Measurements from ENCODE around the gene SAMD3. TPM values are rescaled to one million over a fixed set of nuclear protein-coding genes. Genes with fewer than 3 reads are reported as not detected.
"Not testable (repeated sequence)": the region's sequence is repeated elsewhere in the genome, so short reads cannot be mapped to it uniquely, and the experiment has no call there.

Gene SAMD3
- total RNA-seq, 6 experiments from 2014 or later = 0.95 to 2.3 (median 1.4) TPM

DNA sequence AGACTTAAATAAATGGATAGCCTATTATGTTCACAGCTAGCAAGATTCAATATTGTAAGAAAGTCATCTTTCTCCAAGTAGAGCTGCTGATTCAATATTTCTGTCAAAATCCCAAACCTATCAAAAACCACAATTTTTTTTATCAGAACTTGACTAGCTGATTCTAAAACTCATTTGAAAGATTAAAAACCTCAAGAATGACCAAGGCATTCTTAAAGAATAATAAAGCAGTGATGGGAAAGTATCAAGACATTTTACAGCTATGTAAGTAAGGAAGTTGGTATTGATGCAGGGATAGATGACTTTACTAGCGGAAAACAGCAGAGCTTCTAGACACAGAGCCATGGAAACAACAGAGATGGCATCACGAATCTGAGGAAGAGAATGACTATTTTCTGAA lies 64.7 kb downstream of the SAMD3 start:
- no peak for DNase-seq
- peaks cover 10% of the 10 kb centered on the region for H3K9me3 Mint-ChIP-seq
- peaks cover 18% of the 10 kb centered on the region for H3K36me3 Mint-ChIP-seq (ENCODE audit: low read depth)
- no peaks in the 10 kb centered on the region for H3K27me3 Mint-ChIP-seq (ENCODE audit: insufficient read depth)
- H3K4me3 Mint-ChIP-seq = no peak overlapping the region
- no peaks in the 10 kb centered on the region for H3K4me1 Mint-ChIP-seq (ENCODE audit: low read depth)
- H3K27ac Mint-ChIP-seq = no peak overlapping the region
- TF ChIP-seq, protein P1, sequence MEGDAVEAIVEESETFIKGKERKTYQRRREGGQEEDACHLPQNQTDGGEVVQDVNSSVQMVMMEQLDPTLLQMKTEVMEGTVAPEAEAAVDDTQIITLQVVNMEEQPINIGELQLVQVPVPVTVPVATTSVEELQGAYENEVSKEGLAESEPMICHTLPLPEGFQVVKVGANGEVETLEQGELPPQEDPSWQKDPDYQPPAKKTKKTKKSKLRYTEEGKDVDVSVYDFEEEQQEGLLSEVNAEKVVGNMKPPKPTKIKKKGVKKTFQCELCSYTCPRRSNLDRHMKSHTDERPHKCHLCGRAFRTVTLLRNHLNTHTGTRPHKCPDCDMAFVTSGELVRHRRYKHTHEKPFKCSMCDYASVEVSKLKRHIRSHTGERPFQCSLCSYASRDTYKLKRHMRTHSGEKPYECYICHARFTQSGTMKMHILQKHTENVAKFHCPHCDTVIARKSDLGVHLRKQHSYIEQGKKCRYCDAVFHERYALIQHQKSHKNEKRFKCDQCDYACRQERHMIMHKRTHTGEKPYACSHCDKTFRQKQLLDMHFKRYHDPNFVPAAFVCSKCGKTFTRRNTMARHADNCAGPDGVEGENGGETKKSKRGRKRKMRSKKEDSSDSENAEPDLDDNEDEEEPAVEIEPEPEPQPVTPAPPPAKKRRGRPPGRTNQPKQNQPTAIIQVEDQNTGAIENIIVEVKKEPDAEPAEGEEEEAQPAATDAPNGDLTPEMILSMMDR (IDR thresholded peaks at IDR 0.05) = no peak

DNA sequence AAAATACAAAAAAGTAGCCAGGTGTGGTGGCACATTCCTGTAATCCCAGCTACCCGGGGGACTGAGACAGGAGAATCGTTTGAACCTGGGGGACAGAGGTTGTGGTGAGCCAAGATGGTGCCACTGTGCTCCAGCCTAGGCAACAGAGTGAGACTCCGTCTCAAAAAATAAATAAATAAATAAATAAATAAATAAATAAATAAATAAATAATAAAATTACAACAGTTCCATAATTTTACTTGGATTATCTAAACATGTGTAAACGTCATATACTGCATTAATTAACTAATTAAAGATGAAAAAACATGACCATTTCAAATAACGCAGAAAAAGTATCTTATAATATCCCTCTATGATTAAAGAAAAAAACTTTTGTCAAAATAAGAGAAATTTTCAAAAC lies 65.8 kb downstream of the SAMD3 start:
- H3K4me3 Mint-ChIP-seq = no peak overlapping the region
- H3K9me3 Mint-ChIP-seq = peaks cover 10% of the 10 kb centered on the region
- H3K27me3 Mint-ChIP-seq (ENCODE audit: insufficient read depth) = no peaks in the 10 kb centered on the region
- no peak for DNase-seq
- TF ChIP-seq, protein P1 (IDR thresholded peaks at IDR 0.05) = no peak
- H3K4me1 Mint-ChIP-seq (ENCODE audit: low read depth) = no peaks in the 10 kb centered on the region
- H3K27ac Mint-ChIP-seq = no peak overlapping the region
- peaks cover 18% of the 10 kb centered on the region for H3K36me3 Mint-ChIP-seq (ENCODE audit: low read depth)

DNA sequence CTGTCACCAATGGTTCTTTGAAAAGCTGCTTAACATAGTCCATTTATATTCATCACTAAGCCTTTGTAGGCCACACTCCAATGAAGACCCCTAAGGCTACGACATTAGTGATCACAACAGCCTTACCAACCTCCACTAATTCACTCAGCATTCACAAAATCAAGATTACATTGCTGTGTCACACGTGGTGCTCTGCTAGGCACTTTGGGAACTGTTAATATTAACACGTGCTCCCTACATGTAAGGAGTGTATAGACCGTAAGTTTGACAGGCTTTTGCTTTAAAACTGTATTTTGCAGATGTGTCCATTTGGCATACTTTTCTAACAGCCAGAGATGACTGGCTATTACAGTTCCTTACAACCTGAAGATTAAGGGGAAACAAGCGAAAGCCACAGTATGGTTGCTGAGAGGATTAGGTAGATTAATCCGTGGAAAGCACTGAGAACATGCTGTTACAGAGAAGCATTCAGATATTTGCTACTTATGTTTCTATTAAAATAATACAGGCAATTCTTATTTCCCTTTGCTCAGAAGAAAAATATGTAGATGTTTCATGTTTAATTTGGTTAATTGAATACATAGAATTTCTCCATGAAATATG lies 69.7 kb downstream of the SAMD3 start:
- no peak for DNase-seq
- no peaks in the 10 kb centered on the region for H3K27me3 Mint-ChIP-seq (ENCODE audit: insufficient read depth)
- no peaks in the 10 kb centered on the region for H3K4me1 Mint-ChIP-seq (ENCODE audit: low read depth)
- TF ChIP-seq, protein P1 (IDR thresholded peaks at IDR 0.05) = no peak
- no peak overlapping the region for H3K4me3 Mint-ChIP-seq
- no peaks in the 10 kb centered on the region for H3K9me3 Mint-ChIP-seq
- peaks cover 4% of the 10 kb centered on the region for H3K36me3 Mint-ChIP-seq (ENCODE audit: low read depth)
- H3K27ac Mint-ChIP-seq = no peak overlapping the region

DNA sequence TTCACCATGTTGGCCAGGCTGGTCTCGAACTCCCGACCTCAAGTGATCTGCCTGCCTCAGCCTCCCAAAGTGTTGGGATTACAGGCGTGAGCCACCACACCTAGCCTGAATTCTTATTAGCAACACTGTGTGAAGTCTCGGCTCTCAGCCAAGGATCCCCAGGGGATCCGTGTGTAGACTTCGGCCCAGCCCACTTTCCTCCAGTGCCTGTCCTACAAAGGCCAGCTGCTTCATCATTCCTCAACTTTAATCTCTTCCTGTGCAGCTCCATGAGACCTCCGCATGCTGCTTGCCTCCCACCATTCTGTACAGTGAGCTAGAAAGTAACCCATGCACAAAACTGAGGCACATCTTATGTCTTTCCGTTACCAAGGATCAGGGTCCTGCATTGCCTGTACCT lies 71.8 kb downstream of the SAMD3 start:
- no peak for DNase-seq
- Mint-ChIP-seq H3K27ac (no peak overlapping the region), H3K36me3 (ENCODE audit: low read depth) (peaks cover 4% of the 10 kb centered on the region), H3K27me3 (ENCODE audit: insufficient read depth) (no peaks in the 10 kb centered on the region), H3K4me3 (no peak overlapping the region), H3K9me3 (no peaks in the 10 kb centered on the region), H3K4me1 (ENCODE audit: low read depth) (no peaks in the 10 kb centered on the region)
- TF ChIP-seq, protein P1 (IDR thresholded peaks at IDR 0.05) = no peak

DNA sequence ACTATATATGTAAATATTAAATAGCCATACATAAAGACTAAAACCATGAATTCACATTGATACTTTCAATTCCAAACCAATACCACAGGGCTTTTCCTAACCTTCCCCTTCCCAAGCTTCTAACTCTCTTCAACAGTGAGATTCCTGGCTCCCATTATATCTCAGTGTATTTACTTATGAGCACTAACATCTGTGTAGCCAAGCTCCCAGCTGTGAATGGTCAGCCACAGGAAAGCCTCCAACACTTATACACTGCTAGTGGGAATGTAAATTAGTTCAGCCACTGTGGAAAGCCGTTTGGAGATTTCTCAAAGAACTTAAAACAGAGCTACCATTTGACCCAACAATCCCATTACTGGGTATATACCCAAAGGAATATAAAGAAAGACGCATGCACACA lies 73.7 kb downstream of the SAMD3 start:
- H3K36me3 Mint-ChIP-seq (ENCODE audit: low read depth); H3K27ac Mint-ChIP-seq; H3K9me3 Mint-ChIP-seq; H3K4me3 Mint-ChIP-seq; H3K4me1 Mint-ChIP-seq (ENCODE audit: low read depth); DNase-seq; H3K27me3 Mint-ChIP-seq (ENCODE audit: insufficient read depth): not testable (repeated sequence)

DNA sequence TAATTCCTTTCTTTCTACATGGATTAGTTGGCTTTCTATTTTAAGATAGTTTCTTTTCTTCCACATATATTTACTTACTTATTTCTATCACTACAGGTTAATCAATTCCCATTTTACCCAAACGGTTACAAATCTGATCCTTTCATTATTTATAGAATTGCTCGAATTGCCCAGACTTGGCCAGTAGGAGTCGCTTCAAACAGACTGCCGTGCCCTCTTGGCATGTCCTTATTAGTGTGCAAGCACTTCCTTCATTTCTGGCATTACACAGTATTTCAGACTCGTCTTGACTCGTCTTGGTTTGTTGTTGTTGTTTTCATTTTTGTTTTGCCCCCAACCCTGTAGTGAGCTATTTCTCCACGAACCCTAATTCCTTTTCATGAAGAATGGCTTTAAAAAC lies 74.6 kb downstream of the SAMD3 start:
- Mint-ChIP-seq H3K4me1 (ENCODE audit: low read depth) (peaks cover 9% of the 10 kb centered on the region), H3K4me3 (no peak overlapping the region), H3K27me3 (ENCODE audit: insufficient read depth) (no peaks in the 10 kb centered on the region), H3K9me3 (no peaks in the 10 kb centered on the region), H3K36me3 (ENCODE audit: low read depth) (peaks cover 4% of the 10 kb centered on the region), H3K27ac (no peak overlapping the region)
- DNase-seq = no peak
- TF ChIP-seq, protein P1 (IDR thresholded peaks at IDR 0.05) = peak; percentile 37

All from HFFc6 (cell line).